COLO668 (cell line): ENCODE data around the gene SLC4A1.
"Not testable (repeated sequence)": the region's sequence is repeated elsewhere in the genome, so short reads cannot be mapped to it uniquely, and the experiment has no call there.

ENCODE experiments used
- DNase-seq: peaks from one replicate; lab custom pipeline; 2025; ENCODE audit not compliant: unreplicated experiment; lab: John Stamatoyannopoulos, UW

Gene SLC4A1

GRCh38 chr17:44257815-44258760, 9.8 kb downstream of the SLC4A1 start:
- no peak for DNase-seq

- no peak for DNase-seq
Measured at GRCh38 chr17:44256671-44257070, 11.3 kb downstream of the SLC4A1 start.

GRCh38 chr17:44255915-44256314, 12.0 kb downstream of the SLC4A1 start:
- DNase-seq = no peak

GRCh38 chr17:44254361-44255095, 13.4 kb downstream of the SLC4A1 start:
- DNase-seq = no peak

- no peak for DNase-seq
Measured at GRCh38 chr17:44253006-44253405, 14.9 kb downstream of the SLC4A1 start.

GRCh38 chr17:44251062-44251461, 16.9 kb downstream of the SLC4A1 start:
- DNase-seq = no peak

GRCh38 chr17:44249501-44250246, 18.3 kb downstream of the SLC4A1 start:
- no peak for DNase-seq

GRCh38 chr17:44247876-44248736, 19.8 kb downstream of the SLC4A1 start:
- no peak for DNase-seq

- no peak for DNase-seq
Measured at GRCh38 chr17:44247440-44247841, 20.5 kb downstream of the SLC4A1 start.

GRCh38 chr17:44241106-44241624, 26.8 kb downstream of the SLC4A1 start:
- no peak for DNase-seq

GRCh38 chr17:44237886-44238285, 30.0 kb downstream of the SLC4A1 start:
- DNase-seq = not testable (repeated sequence)

GRCh38 chr17:44236444-44236991, 31.4 kb downstream of the SLC4A1 start:
- DNase-seq = no peak

- DNase-seq = no peak
Measured at GRCh38 chr17:44235583-44235936, 32.4 kb downstream of the SLC4A1 start.

- DNase-seq = no peak
Measured at GRCh38 chr17:44233582-44233981, 34.4 kb downstream of the SLC4A1 start.

- DNase-seq = no peak
Measured at GRCh38 chr17:44232061-44232460, 35.9 kb downstream of the SLC4A1 start.

GRCh38 chr17:44230140-44230539, 37.8 kb downstream of the SLC4A1 start:
- no peak for DNase-seq

- DNase-seq = no peak
Measured at GRCh38 chr17:44229090-44229489, 38.8 kb downstream of the SLC4A1 start.

- DNase-seq = no peak
Measured at GRCh38 chr17:44223541-44224071, 44.3 kb downstream of the SLC4A1 start.

GRCh38 chr17:44222112-44222869, 45.6 kb downstream of the SLC4A1 start:
- DNase-seq = peak; percentile 35
